VCaP (cell line): Measurements from ENCODE around the gene ZNF593.

Experiments used
- H3K27ac ChIP-seq: fragments of 450-650 bp; 2 replicates; pipeline ENCODE4 v1.5.1; 2017
- CTCF ChIP-seq: fragments of 450-650 bp; conservative IDR thresholded peaks from 2 replicates; pipeline ENCODE4 v1.5.1; 2017; ENCODE audit warnings: mild to moderate bottlenecking, moderate library complexity

Gene ZNF593

GRCh38 chr1:26138974-26139558 is 30.6 kb upstream of the ZNF593 start:
- no peak overlapping the region for H3K27ac ChIP-seq
- TF ChIP-seq CTCF = no peak

- no peak overlapping the region for H3K27ac ChIP-seq
- no peak for TF ChIP-seq CTCF
Measured at GRCh38 chr1:26142159-26142558, 27.5 kb upstream of the ZNF593 start.

GRCh38 chr1:26145041-26145959 is 24.4 kb upstream of the ZNF593 start:
- peak; percentile 86 for TF ChIP-seq CTCF
- no peak overlapping the region for H3K27ac ChIP-seq

GRCh38 chr1:26145960-26146294 is 23.8 kb upstream of the ZNF593 start:
- no peak for TF ChIP-seq CTCF
- H3K27ac ChIP-seq = no peak overlapping the region

- no peak for TF ChIP-seq CTCF
- H3K27ac ChIP-seq = no peak overlapping the region
Measured at GRCh38 chr1:26148887-26149286, 20.8 kb upstream of the ZNF593 start.

GRCh38 chr1:26153966-26154532 is 15.7 kb upstream of the ZNF593 start:
- H3K27ac ChIP-seq = no peak overlapping the region
- TF ChIP-seq CTCF = no peak

- TF ChIP-seq CTCF = no peak
- no peak overlapping the region for H3K27ac ChIP-seq
Measured at GRCh38 chr1:26154750-26155149, 15.0 kb upstream of the ZNF593 start.
